Upper lobe of left lung (tissue), 6 donors: Measurements from ENCODE around the gene DAZAP1. TPM values are rescaled to one million over a fixed set of nuclear protein-coding genes. Genes with fewer than 3 reads are reported as not detected.

Source experiments
- ATAC-seq, 2 donors: fragments of 200-7000 bp; cut with Tn5 transposase; one replicate each; pipeline ENCODE4 v1.9.1; 2022; ENCODE audit warnings: mild to moderate bottlenecking in 2 of 2, moderate library complexity in 2 of 2; ENCODE audit not compliant: low FRiP score in 2 of 2
- DNase-seq, 2 donors: peaks; one replicate each; pipeline ENCODE4 v3.0.0-alpha.2; 2019 to 2020
- H3K27ac ChIP-seq, 4 donors: fragments of 200-600 bp; sonication (generic); one replicate each; pipeline ENCODE4 v1.5.1; 2016 to 2019
- H3K27me3 ChIP-seq, 4 donors: fragments of 200-600 bp; sonication (generic); one replicate each; pipeline ENCODE4 v1.5.1; 2017 to 2019
- H3K36me3 ChIP-seq, 4 donors: fragments of 200-600 bp; sonication (generic); one replicate each; pipeline ENCODE4 v1.5.1; 2016 to 2019
- H3K4me1 ChIP-seq, 4 donors: fragments of 200-600 bp; sonication (generic); one replicate each; pipeline ENCODE4 v1.5.1; 2018 to 2019
- H3K4me3 ChIP-seq, 4 donors: fragments of 200-600 bp; sonication (generic); one replicate each; pipeline ENCODE4 v1.5.1; 2017 to 2019; ENCODE audit warnings: mild to moderate bottlenecking in 2 of 4, moderate library complexity in 1 of 4
- H3K9me3 ChIP-seq, 4 donors: fragments of 200-600 bp; sonication (generic); one replicate each; pipeline ENCODE4 v1.5.1; 2018 to 2019
- EP300 ChIP-seq, 4 donors: sonication (generic); formaldehyde crosslinking; IDR thresholded peaks; one replicate each; pipeline ENCODE4 v1.5.1; 2017; ENCODE audit warnings: antibody characterized with exemption in 4 of 4, control low read depth in 2 of 4
- POLR2A ChIP-seq, 4 donors: fragments of 450-650 bp; IDR thresholded peaks; one replicate each; pipeline ENCODE4 v1.5.1; 2016 to 2017; ENCODE audit warnings: antibody characterized with exemption in 4 of 4, mild to moderate bottlenecking in 2 of 4
- POLR2AphosphoS5 ChIP-seq, 2 donors: sonication (generic); formaldehyde crosslinking; IDR thresholded peaks; one replicate each; pipeline ENCODE4 v1.5.1; 2017; ENCODE audit warnings: antibody characterized with exemption in 2 of 2
- WGBS, 2 donors: methylation state at CpG; one replicate each; pipeline ENCODE4 v1.1.5; 2017 to 2018; 5-methylcytosine and 5-hydroxymethylcytosine counted together
- total RNA-seq, 6 donors: library from RNA; depleted of rRNA in 4 of 6; stranded (reverse); fragments of >200 nt in 4 of 6; gene quantifications; one replicate each; pipeline versions ENCODE4 v1.1.0 to v1.2.1, GENCODE V29; 2016 to 2021
- TF ChIP-seq, protein P1 (sequence below), 6 experiments: fragments of 450-650 bp in 4 of 6; fragments of 200-600 bp in 2 of 6; sonication (generic) in 2 of 6; IDR thresholded peaks; one replicate each; pipeline ENCODE4 v1.5.1; 2016 to 2019; ENCODE audit warnings: antibody characterized with exemption in 6 of 6
- donor health status: DM: no; HTN: no; CAD: no; lungs with moderate emphysema.
- donor health status: DM: no; HTN: yes; CAD: no; lungs with severe emphysema.

The DAZAP1 gene
- total RNA-seq, 6 donors from 2014 or later: 38.9 to 107 (median 78.7) TPM

DNA sequence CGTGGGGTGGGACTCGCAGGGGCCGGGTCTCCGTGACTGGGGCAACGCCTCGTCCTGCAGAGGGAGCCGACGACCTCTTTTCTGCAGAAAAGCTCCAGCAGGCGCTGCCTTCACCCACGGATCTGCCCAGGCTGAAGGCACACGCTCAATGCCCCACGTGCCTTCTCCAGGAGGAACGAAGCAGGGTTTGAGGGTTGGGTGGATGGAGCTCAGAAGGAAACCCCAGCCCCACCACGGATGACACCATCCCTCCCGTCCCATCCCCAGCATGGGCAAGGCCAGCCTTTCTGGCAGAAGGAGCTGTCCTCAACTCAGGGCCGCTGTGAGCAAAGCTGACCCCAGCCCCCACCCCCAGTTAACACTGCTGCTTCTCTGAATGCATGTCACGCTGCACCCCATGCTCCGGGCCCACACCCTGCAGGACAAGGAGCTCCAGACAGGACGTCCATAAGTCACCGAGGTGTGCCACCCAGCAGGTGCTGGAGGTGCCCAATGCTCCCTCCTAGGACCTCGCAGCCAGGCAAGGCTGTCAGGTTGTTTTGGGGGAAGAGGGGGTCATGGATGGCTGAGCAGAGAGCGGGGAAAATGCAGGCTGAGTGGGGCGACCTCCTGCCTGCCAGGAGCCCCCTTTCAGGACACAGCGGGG lies 64.3 kb downstream of the DAZAP1 start:
- TF ChIP-seq POLR2AphosphoS5 (IDR thresholded peaks at IDR 0.05) (no peak), EP300 (IDR thresholded peaks at IDR 0.05) (no peak), POLR2A (IDR thresholded peaks at IDR 0.05) (no peak)
- TF ChIP-seq, protein P1, sequence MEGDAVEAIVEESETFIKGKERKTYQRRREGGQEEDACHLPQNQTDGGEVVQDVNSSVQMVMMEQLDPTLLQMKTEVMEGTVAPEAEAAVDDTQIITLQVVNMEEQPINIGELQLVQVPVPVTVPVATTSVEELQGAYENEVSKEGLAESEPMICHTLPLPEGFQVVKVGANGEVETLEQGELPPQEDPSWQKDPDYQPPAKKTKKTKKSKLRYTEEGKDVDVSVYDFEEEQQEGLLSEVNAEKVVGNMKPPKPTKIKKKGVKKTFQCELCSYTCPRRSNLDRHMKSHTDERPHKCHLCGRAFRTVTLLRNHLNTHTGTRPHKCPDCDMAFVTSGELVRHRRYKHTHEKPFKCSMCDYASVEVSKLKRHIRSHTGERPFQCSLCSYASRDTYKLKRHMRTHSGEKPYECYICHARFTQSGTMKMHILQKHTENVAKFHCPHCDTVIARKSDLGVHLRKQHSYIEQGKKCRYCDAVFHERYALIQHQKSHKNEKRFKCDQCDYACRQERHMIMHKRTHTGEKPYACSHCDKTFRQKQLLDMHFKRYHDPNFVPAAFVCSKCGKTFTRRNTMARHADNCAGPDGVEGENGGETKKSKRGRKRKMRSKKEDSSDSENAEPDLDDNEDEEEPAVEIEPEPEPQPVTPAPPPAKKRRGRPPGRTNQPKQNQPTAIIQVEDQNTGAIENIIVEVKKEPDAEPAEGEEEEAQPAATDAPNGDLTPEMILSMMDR (IDR thresholded peaks at IDR 0.05): no peak
- Histone ChIP-seq H3K9me3 (no peaks in the 10 kb centered on the region), H3K36me3 (peaks cover 0 to 23% (median 11%) of the 10 kb centered on the region in 4 donors), H3K27me3 (peaks cover 5 to 63% (median 47%) of the 10 kb centered on the region in 4 donors), H3K27ac (no peak overlapping the region), H3K4me1 (peaks cover 48 to 60% (median 51%) of the 10 kb centered on the region in 4 donors), H3K4me3 (peak overlapping the region in 1 of 4 donors; percentile 48)
- 30% methylated on average over 24 of the region's 24 CpGs; no CpG with 5 or more reads in 1 of the 2 donors for WGBS, 2 donors
- DNase-seq: peak in 1 of 2 donors; percentile 29
- no peak for ATAC-seq

DNA sequence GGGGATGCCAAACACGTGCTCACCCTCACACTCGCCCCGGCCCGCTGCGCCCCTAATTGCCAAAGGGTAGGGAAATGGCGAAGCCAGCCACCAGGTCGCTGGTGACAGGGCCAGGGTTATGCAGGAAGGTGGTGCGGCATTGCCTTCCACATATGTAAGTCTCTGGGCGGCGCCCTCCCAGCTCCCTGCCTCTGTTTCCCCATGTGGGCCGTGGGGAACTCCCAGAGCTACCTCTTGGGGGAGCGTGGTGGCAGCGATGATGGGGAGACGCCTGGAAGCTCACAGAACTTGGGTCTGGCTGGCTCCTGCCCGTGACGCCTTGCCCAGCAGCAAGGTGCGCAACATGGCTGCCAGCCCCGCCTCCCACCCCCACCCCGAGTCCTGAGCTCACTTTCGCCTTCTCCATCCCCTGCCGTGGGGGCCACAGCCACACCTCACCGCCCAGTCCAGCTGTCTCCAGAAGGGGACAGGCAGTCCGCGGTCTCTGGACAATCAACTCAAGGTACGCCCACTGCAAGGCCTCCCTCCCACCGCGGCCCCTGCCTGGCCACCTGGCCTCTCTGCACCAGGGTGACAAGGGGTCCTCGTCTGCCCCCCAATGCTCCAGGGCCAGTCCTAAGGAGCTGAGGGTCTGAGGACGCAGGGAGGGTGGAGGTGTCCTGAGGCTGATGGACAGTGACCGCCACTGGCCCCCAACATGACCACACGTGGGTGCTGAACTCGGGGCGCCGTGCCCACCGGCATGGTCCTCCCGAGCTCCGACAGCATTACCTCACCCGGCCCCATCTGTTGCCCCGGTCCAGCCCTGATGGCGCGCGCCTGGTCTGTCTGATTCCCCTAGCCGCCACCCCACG lies 65.1 kb downstream of the DAZAP1 start:
- WGBS, 2 donors: 40 to 55% methylated on average over 2 to 43 of the region's 44 CpGs
- peak in 1 of 2 donors; percentile 80 for DNase-seq
- TF ChIP-seq, protein P1 (IDR thresholded peaks at IDR 0.05): no peak
- Histone ChIP-seq H3K27ac (no peak overlapping the region), H3K4me1 (peaks cover 41 to 55% (median 47%) of the 10 kb centered on the region in 4 donors), H3K9me3 (no peaks in the 10 kb centered on the region), H3K27me3 (peaks cover 5 to 54% (median 39%) of the 10 kb centered on the region in 4 donors), H3K4me3 (no peak overlapping the region), H3K36me3 (peaks cover 0 to 26% (median 11%) of the 10 kb centered on the region in 4 donors)
- no peak for ATAC-seq

DNA sequence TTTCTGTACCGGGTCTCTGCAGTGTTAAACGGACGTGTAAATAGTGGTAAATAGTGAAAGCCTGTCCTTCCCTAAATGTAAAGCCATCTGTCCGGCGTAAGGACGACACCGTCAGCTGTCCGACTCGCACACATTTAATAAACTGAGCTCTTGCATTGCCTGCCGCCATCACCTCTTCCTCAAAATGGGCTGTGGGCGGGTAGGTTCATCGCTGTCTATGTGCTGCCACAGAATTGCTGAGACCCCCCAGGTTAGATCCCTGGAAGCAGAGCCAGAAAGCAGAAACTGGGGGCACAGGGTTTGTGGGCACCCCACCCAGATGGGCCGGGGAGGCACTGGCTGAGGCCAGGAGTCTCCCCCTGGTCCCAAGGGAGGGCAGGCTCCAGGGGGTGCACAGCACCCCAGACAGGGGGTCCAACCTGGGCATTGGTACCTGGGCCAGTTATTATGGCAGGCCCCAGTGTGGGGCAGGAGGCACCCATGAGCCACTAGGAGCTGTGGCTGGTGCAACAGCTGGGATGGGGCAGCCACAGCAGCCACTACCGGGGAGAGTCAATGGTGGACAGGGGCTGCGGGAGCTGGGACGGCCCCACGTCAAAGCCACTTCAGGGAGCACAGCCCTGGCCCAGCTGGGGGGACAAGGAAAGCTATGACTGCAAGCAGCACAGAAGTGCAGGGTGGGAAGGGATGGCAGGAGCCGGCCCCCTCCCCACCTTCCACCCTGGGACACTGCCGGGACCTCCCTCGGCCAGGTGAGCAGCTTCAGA lies 65.9 kb downstream of the DAZAP1 start:
- TF ChIP-seq, protein P1 (IDR thresholded peaks at IDR 0.05): no peak
- TF ChIP-seq POLR2AphosphoS5 (IDR thresholded peaks at IDR 0.05) (no peak), POLR2A (IDR thresholded peaks at IDR 0.05) (no peak), EP300 (IDR thresholded peaks at IDR 0.05) (no peak)
- H3K4me1 ChIP-seq: peaks cover 41 to 55% (median 47%) of the 10 kb centered on the region in 4 donors

DNA sequence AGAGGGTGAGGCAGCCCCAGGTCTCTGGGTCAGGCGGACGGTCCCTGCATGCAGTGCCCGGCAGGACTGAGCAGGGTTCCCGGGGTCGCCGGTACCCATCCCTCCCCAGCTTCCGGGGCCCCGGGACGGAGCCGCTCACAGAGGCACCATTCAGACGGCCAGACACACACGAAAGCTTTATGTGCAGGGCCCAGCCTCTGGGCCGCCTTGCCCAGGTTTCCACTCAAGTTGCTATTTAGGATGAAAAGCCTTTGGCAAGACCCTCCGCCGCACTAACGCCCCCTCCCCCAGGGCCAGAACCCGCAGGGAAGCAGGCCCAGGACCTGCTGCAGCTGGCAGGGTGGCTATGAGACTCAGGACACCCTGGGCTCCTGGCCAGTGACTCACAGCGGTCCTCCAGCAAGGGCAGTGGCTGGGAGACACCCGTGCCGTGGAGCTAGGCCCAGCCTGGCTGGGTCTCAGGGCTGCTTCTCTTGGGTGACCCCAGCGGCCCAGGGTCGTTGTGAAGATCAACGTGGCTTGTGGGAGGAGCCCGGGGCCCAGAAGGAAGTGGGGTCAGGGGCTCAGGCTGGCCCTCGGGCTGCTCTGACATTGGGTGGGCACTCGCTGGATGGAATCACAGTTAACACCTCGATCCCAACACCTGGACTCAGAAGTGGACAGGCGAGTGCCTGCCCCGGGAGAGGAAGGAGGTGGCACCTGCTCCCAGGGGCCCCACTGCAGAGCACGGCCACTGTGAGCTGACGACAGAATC lies 66.8 kb downstream of the DAZAP1 start:
- DNase-seq: peak in 1 of 2 donors; percentile 73
- WGBS, 2 donors: 70 to 83% methylated on average over 15 to 31 of the region's 31 CpGs
- ATAC-seq: no peak

More for the DNA sequence above, 65.9 kb downstream of the DAZAP1 start:
- Histone ChIP-seq H3K9me3 (no peaks in the 10 kb centered on the region), H3K4me3 (no peak overlapping the region), H3K27me3 (peaks cover 5 to 46% (median 31%) of the 10 kb centered on the region in 4 donors), H3K27ac (no peak overlapping the region), H3K36me3 (peaks cover 0 to 26% (median 11%) of the 10 kb centered on the region in 4 donors)
- DNase-seq (peak in 1 of 2 donors; percentile 50), ATAC-seq (no peak)
- 69 to 82% methylated on average over 10 to 20 of the region's 20 CpGs for WGBS, 2 donors

More for the DNA sequence above, 66.8 kb downstream of the DAZAP1 start:
- Histone ChIP-seq H3K4me3 (no peak overlapping the region), H3K27me3 (peaks cover 5 to 37% (median 23%) of the 10 kb centered on the region in 4 donors), H3K27ac (no peak overlapping the region), H3K36me3 (peaks cover 0 to 26% (median 11%) of the 10 kb centered on the region in 4 donors), H3K9me3 (no peaks in the 10 kb centered on the region), H3K4me1 (peaks cover 37 to 52% (median 42%) of the 10 kb centered on the region in 4 donors)
- no peak for TF ChIP-seq POLR2A (IDR thresholded peaks at IDR 0.05)
- no peak for TF ChIP-seq POLR2AphosphoS5 (IDR thresholded peaks at IDR 0.05)
- no peak for TF ChIP-seq EP300 (IDR thresholded peaks at IDR 0.05)
- TF ChIP-seq, protein P1 (IDR thresholded peaks at IDR 0.05): no peak
